Hepatocyte (in vitro differentiated cells): ENCODE data around the gene RGS10. TPM values are rescaled to one million over a fixed set of nuclear protein-coding genes. Genes with fewer than 3 reads are reported as not detected.
A peak's percentile ranks its signal among the peaks of the same experiment; 100 is the strongest.

Experiments used
- DNase-seq: peaks from one replicate; pipeline ENCODE4 v3.0.0-alpha.2; 2016; ENCODE audit warnings: low spot score
- H2AFZ ChIP-seq: fragments of 200-600 bp; sonication (generic); 2 replicates; pipeline ENCODE4 v1.6.0; 2016; ENCODE audit warnings: antibody characterized with exemption, mild to moderate bottlenecking
- H3K27ac ChIP-seq: fragments of 200-600 bp; sonication (generic); 2 replicates; pipeline ENCODE4 v1.5.1; 2016; ENCODE audit warnings: mild to moderate bottlenecking
- H3K27me3 ChIP-seq: fragments of 200-600 bp; sonication (generic); 2 replicates; pipeline ENCODE4 v1.6.1; 2016
- H3K36me3 ChIP-seq: fragments of 200-600 bp; sonication (generic); replicated peaks from 2 replicates; pipeline ENCODE4 v1.5.1; 2016; ENCODE audit warnings: low read depth; ENCODE audit not compliant: insufficient read depth
- H3K4me1 ChIP-seq: fragments of 200-600 bp; sonication (generic); 2 replicates; pipeline ENCODE4 v1.5.1; 2016; ENCODE audit warnings: mild to moderate bottlenecking, moderate library complexity; ENCODE audit not compliant: insufficient read depth
- H3K4me2 ChIP-seq: fragments of 200-600 bp; sonication (generic); 2 replicates; pipeline ENCODE4 v1.6.0; 2016
- H3K4me3 ChIP-seq: fragments of 200-600 bp; sonication (generic); 2 replicates; pipeline ENCODE4 v1.5.1; 2016; ENCODE audit warnings: mild to moderate bottlenecking
- H3K79me2 ChIP-seq: fragments of 200-600 bp; sonication (generic); 2 replicates; pipeline ENCODE4 v1.6.0; 2017; ENCODE audit warnings: mild to moderate bottlenecking
- H3K9me2 ChIP-seq: fragments of 200-600 bp; sonication (generic); replicated peaks from 2 replicates; pipeline ENCODE4 v1.6.0; 2017; ENCODE audit warnings: mild to moderate bottlenecking; ENCODE audit not compliant: insufficient read depth
- H3K9me3 ChIP-seq: fragments of 200-600 bp; sonication (generic); 2 replicates; pipeline ENCODE4 v1.5.1; 2016; ENCODE audit warnings: low read depth, mild to moderate bottlenecking
- H4K20me1 ChIP-seq: fragments of 200-600 bp; sonication (generic); 2 replicates; pipeline ENCODE4 v1.6.0; 2016; ENCODE audit warnings: mild to moderate bottlenecking; ENCODE audit not compliant: insufficient read depth, poor library complexity, severe bottlenecking
- CTCF ChIP-seq: fragments of 200-600 bp; sonication (generic); IDR thresholded peaks from 2 replicates; pipeline ENCODE4 v1.5.1; 2016; ENCODE audit warnings: antibody characterized with exemption, mild to moderate bottlenecking; ENCODE audit not compliant: poor library complexity
- EZH2 ChIP-seq: fragments of 200-600 bp; sonication (generic); IDR thresholded peaks from 2 replicates; pipeline ENCODE4 v1.6.1; 2016; ENCODE audit warnings: antibody characterized with exemption, mild to moderate bottlenecking, borderline replicate concordance
- EZH2phosphoT487 ChIP-seq: fragments of 200-600 bp; sonication (generic); IDR thresholded peaks from one replicate; pipeline ENCODE4 v1.6.1; 2018; ENCODE audit warnings: antibody characterized with exemption, mild to moderate bottlenecking, low read depth, moderate library complexity; ENCODE audit not compliant: unreplicated experiment, severe bottlenecking
- WGBS: methylation state at CpG from one replicate; pipeline ENCODE4 v1.1.6; 2016; ENCODE audit warnings: low lambda C conversion rate; ENCODE audit errors: missing lambda C conversion rate; 5-methylcytosine and 5-hydroxymethylcytosine counted together
- polyA plus RNA-seq: library from polyadenylated mRNA; unstranded; fragments of >200 nt; fragmentation: Nextera tagmentation; extraction: Ambion mirVana; gene quantifications from 2 replicates; pipeline ENCODE4 v1.2.1, GENCODE V29; 2016
- total RNA-seq: library from RNA; depleted of rRNA; stranded (reverse); fragments of >200 nt; gene quantifications from 2 replicates; pipeline ENCODE4 v1.2.3, GENCODE V29; 2014

RGS10 gene
- total and polyA plus RNA-seq, 2 experiments from 2014 or later = 5.4 to 8.4 TPM

- WGBS = 93% methylated on average over 4 of the region's 4 CpGs
- Histone ChIP-seq H3K4me3 (no peak overlapping the region), H3K27ac (no peak overlapping the region), H3K9me3 (no peaks in the 10 kb centered on the region), H3K4me1 (no peaks in the 10 kb centered on the region), H2AFZ (no peak overlapping the region), H3K27me3 (peaks cover 25% of the 10 kb centered on the region), H3K79me2 (no peaks in the 10 kb centered on the region), H4K20me1 (no peaks in the 10 kb centered on the region), H3K36me3 (no peaks in the 10 kb centered on the region), H3K9me2 (no peaks in the 10 kb centered on the region), H3K4me2 (no peak overlapping the region)
- no peak for TF ChIP-seq CTCF
- TF ChIP-seq EZH2phosphoT487 = no peak
- TF ChIP-seq EZH2 = no peak
- DNase-seq = no peak
Measured at GRCh38 chr10:119473771-119474170, 68.7 kb downstream of the RGS10 start.

- no peaks in the 10 kb centered on the region for H3K9me2 ChIP-seq
- no peak for DNase-seq
- H3K4me3 ChIP-seq = no peak overlapping the region
- no peaks in the 10 kb centered on the region for H3K4me1 ChIP-seq
- H2AFZ ChIP-seq = no peak overlapping the region
- H3K27ac ChIP-seq = no peak overlapping the region
- H3K9me3 ChIP-seq = no peaks in the 10 kb centered on the region
- 77% methylated on average over 3 of the region's 3 CpGs for WGBS
- TF ChIP-seq EZH2phosphoT487 (no peak), EZH2 (no peak), CTCF (no peak)
- H4K20me1 ChIP-seq = no peaks in the 10 kb centered on the region
- H3K4me2 ChIP-seq = no peak overlapping the region
- H3K27me3 ChIP-seq = peaks cover 7% of the 10 kb centered on the region
- no peaks in the 10 kb centered on the region for H3K36me3 ChIP-seq
- no peaks in the 10 kb centered on the region for H3K79me2 ChIP-seq
Measured at GRCh38 chr10:119470920-119471702, 71.4 kb downstream of the RGS10 start.

GRCh38 chr10:119469846-119470245 lies 72.7 kb downstream of the RGS10 start:
- no peaks in the 10 kb centered on the region for H3K36me3 ChIP-seq
- H3K27me3 ChIP-seq = no peaks in the 10 kb centered on the region
- no peaks in the 10 kb centered on the region for H3K9me2 ChIP-seq
- H3K4me2 ChIP-seq = no peak overlapping the region
- DNase-seq = no peak
- H4K20me1 ChIP-seq = no peaks in the 10 kb centered on the region
- 66% methylated on average over 7 of the region's 7 CpGs for WGBS
- TF ChIP-seq CTCF = no peak
- TF ChIP-seq EZH2phosphoT487 = peak; percentile 50
- no peak for TF ChIP-seq EZH2
- no peak overlapping the region for H3K27ac ChIP-seq
- no peak overlapping the region for H2AFZ ChIP-seq
- H3K9me3 ChIP-seq = no peaks in the 10 kb centered on the region
- H3K79me2 ChIP-seq = no peaks in the 10 kb centered on the region
- H3K4me3 ChIP-seq = no peak overlapping the region
- H3K4me1 ChIP-seq = no peaks in the 10 kb centered on the region
